HL-60 (cell line): ENCODE data around the gene TBXAS1.

Source experiments
- GABPA ChIP-seq: IDR thresholded peaks from 2 replicates; pipeline ENCODE4 v1.6.1; 2012; ENCODE audit warnings: low read depth
- POLR2AphosphoS5 ChIP-seq: IDR thresholded peaks from 2 replicates; pipeline ENCODE4 v1.6.1; 2012; ENCODE audit warnings: low read depth
- REST ChIP-seq: IDR thresholded peaks from 2 replicates; pipeline ENCODE4 v1.6.1; 2012; ENCODE audit warnings: low read depth; ENCODE audit not compliant: insufficient replicate concordance
- SPI1 ChIP-seq: IDR thresholded peaks from 2 replicates; pipeline ENCODE4 v1.6.1; 2012; ENCODE audit warnings: low read depth, mild to moderate bottlenecking, borderline replicate concordance
- TF ChIP-seq, protein P1 (sequence below): IDR thresholded peaks from one replicate; pipeline ENCODE4 v1.5.1; 2011; ENCODE audit warnings: low read length, control low read depth, inconsistent platforms; ENCODE audit not compliant: insufficient read depth

- TF ChIP-seq, protein P1, sequence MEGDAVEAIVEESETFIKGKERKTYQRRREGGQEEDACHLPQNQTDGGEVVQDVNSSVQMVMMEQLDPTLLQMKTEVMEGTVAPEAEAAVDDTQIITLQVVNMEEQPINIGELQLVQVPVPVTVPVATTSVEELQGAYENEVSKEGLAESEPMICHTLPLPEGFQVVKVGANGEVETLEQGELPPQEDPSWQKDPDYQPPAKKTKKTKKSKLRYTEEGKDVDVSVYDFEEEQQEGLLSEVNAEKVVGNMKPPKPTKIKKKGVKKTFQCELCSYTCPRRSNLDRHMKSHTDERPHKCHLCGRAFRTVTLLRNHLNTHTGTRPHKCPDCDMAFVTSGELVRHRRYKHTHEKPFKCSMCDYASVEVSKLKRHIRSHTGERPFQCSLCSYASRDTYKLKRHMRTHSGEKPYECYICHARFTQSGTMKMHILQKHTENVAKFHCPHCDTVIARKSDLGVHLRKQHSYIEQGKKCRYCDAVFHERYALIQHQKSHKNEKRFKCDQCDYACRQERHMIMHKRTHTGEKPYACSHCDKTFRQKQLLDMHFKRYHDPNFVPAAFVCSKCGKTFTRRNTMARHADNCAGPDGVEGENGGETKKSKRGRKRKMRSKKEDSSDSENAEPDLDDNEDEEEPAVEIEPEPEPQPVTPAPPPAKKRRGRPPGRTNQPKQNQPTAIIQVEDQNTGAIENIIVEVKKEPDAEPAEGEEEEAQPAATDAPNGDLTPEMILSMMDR, result no peak
- no peak for TF ChIP-seq SPI1
- no peak for TF ChIP-seq POLR2AphosphoS5
- TF ChIP-seq GABPA, result no peak
- TF ChIP-seq REST, result no peak
Observed at GRCh38 chr7:139941866-139942265, 112.8 kb downstream of the TBXAS1 start.
